PC-3 (cell line): ENCODE results near the gene NKAIN2.

Experiments
- EZH2phosphoT487 ChIP-seq: fragments of 300-600 bp; sonication (generic); IDR thresholded peaks from 2 replicates; pipeline ENCODE4 v1.6.1; 2018; ENCODE audit warnings: mild to moderate bottlenecking, antibody characterized with exemption, low read length, borderline replicate concordance
- TF ChIP-seq, protein P1 (sequence below): fragments of 300-600 bp; sonication (generic); conservative IDR thresholded peaks from 2 replicates; pipeline ENCODE4 v1.5.1; 2017; ENCODE audit warnings: antibody characterized with exemption, low read depth, mild to moderate bottlenecking, low read length

DNA sequence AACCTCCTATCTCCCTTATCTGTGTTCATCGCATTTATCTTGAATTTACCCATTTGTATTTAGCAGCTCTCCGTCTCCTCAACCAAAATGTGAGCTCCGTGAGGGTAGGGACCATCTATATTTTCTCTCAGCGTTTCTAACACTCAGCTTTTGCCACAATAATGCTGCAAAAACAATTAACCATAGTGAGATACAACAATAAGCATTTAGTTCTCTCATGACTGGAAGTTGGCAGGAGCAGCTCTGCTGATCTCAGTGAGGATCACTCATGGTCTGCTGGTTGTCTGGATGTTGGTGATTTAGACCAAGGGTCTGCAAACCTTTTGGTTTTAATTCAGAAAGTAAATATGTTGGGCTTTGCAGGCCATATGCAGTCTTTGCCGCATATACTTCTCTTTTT is 763.7 kb downstream of the NKAIN2 start:
- TF ChIP-seq, protein P1, sequence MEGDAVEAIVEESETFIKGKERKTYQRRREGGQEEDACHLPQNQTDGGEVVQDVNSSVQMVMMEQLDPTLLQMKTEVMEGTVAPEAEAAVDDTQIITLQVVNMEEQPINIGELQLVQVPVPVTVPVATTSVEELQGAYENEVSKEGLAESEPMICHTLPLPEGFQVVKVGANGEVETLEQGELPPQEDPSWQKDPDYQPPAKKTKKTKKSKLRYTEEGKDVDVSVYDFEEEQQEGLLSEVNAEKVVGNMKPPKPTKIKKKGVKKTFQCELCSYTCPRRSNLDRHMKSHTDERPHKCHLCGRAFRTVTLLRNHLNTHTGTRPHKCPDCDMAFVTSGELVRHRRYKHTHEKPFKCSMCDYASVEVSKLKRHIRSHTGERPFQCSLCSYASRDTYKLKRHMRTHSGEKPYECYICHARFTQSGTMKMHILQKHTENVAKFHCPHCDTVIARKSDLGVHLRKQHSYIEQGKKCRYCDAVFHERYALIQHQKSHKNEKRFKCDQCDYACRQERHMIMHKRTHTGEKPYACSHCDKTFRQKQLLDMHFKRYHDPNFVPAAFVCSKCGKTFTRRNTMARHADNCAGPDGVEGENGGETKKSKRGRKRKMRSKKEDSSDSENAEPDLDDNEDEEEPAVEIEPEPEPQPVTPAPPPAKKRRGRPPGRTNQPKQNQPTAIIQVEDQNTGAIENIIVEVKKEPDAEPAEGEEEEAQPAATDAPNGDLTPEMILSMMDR, result no peak
- no peak for TF ChIP-seq EZH2phosphoT487
